GM18498 (cell line): ENCODE results near the gene PLCH1.

Experiments
- ATAC-seq: cut with Tn5 transposase; IDR thresholded peaks from one replicate; pipeline ENCODE4 v1.9.1; 2021; ENCODE audit warnings: mild to moderate bottlenecking, moderate library complexity; ENCODE audit not compliant: unreplicated experiment

PLCH1 gene

GRCh38 chr3:155688481-155688880 is 56.4 kb downstream of the PLCH1 start:
- no peak for ATAC-seq

GRCh38 chr3:155683344-155683720 is 61.5 kb downstream of the PLCH1 start:
- ATAC-seq = no peak

- no peak for ATAC-seq
These were observed 62.2 kb downstream of the PLCH1 start for GRCh38 chr3:155682426-155683343.

- no peak for ATAC-seq
These were observed 68.5 kb downstream of the PLCH1 start for GRCh38 chr3:155676252-155676981.

GRCh38 chr3:155675094-155675493 is 69.8 kb downstream of the PLCH1 start:
- ATAC-seq = no peak

GRCh38 chr3:155673421-155673820 is 71.5 kb downstream of the PLCH1 start:
- no peak for ATAC-seq

- no peak for ATAC-seq
These were observed 74.5 kb downstream of the PLCH1 start for GRCh38 chr3:155670335-155670734.

GRCh38 chr3:155667988-155668387 is 76.9 kb downstream of the PLCH1 start:
- ATAC-seq = no peak

GRCh38 chr3:155664925-155665695 is 79.8 kb downstream of the PLCH1 start:
- ATAC-seq = no peak

GRCh38 chr3:155663467-155664212 is 81.2 kb downstream of the PLCH1 start:
- ATAC-seq = no peak

- ATAC-seq = no peak
These were observed 83.1 kb downstream of the PLCH1 start for GRCh38 chr3:155661760-155662159.

GRCh38 chr3:155661042-155661441 is 83.8 kb downstream of the PLCH1 start:
- ATAC-seq = no peak

GRCh38 chr3:155658671-155659261 is 86.1 kb downstream of the PLCH1 start:
- ATAC-seq = no peak

- ATAC-seq = no peak
These were observed 86.9 kb downstream of the PLCH1 start for GRCh38 chr3:155658006-155658405.

GRCh38 chr3:155657161-155657560 is 87.7 kb downstream of the PLCH1 start:
- no peak for ATAC-seq

GRCh38 chr3:155656466-155656865 is 88.4 kb downstream of the PLCH1 start:
- no peak for ATAC-seq

GRCh38 chr3:155651489-155652218 is 93.2 kb downstream of the PLCH1 start:
- ATAC-seq = no peak

- ATAC-seq = no peak
These were observed 96.8 kb downstream of the PLCH1 start for GRCh38 chr3:155648013-155648591.

- ATAC-seq = no peak
These were observed 97.7 kb downstream of the PLCH1 start for GRCh38 chr3:155647206-155647605.
